OCI-LY3 (cell line): ENCODE measurements around the gene APBB2.

Source experiments
- EZH2phosphoT487 ChIP-seq: fragments of 200-600 bp; shearing (Covaris generic); IDR thresholded peaks from 2 replicates; pipeline ENCODE4 v1.6.1; 2018; ENCODE audit warnings: antibody characterized with exemption, mixed run types, low read depth
- TF ChIP-seq, protein P1 (sequence below): fragments of 200-600, 300-600 bp; sonication (generic); IDR thresholded peaks from 2 replicates; pipeline ENCODE4 v1.5.1; 2014; ENCODE audit warnings: antibody characterized with exemption, low read length, low read depth

DNA sequence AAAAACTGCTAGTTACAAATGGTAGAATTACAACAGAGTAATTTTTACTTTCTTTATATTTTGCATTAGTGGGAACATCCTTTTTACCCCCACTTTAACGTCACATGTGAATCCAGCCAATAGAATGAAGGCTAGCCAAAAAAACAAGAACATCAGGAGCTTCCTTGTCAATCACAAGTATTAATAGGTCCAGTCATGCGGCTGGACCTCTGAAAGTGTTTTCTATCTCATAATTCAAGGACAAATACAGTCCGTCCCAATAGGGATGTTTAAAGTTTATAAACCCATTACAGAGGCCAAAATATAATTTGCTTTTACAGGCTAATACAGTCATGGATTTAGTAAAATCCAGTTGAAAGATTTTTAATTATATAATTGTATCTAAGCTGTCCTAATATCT lies 110.7 kb downstream of the APBB2 start:
- TF ChIP-seq, protein P1, sequence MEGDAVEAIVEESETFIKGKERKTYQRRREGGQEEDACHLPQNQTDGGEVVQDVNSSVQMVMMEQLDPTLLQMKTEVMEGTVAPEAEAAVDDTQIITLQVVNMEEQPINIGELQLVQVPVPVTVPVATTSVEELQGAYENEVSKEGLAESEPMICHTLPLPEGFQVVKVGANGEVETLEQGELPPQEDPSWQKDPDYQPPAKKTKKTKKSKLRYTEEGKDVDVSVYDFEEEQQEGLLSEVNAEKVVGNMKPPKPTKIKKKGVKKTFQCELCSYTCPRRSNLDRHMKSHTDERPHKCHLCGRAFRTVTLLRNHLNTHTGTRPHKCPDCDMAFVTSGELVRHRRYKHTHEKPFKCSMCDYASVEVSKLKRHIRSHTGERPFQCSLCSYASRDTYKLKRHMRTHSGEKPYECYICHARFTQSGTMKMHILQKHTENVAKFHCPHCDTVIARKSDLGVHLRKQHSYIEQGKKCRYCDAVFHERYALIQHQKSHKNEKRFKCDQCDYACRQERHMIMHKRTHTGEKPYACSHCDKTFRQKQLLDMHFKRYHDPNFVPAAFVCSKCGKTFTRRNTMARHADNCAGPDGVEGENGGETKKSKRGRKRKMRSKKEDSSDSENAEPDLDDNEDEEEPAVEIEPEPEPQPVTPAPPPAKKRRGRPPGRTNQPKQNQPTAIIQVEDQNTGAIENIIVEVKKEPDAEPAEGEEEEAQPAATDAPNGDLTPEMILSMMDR, result no peak
- no peak for TF ChIP-seq EZH2phosphoT487
